Endometrium (tissue), 2 donors: ENCODE data around the gene AGBL4.
A peak's percentile ranks its signal among the peaks of the same experiment; 100 is the strongest.

Source experiments
- FAIRE-seq: peaks from 2 replicates; lab custom pipeline; 2012; peaks lifted over from hg19 to GRCh38; lab: Jason Lieb, UNC
- donor health status: control.
- donor health status: control.

The AGBL4 gene

GRCh38 chr1:48940962-48941732, 1082.6 kb downstream of the AGBL4 start:
- FAIRE-seq, result no peak

GRCh38 chr1:48940354-48940753, 1083.4 kb downstream of the AGBL4 start:
- FAIRE-seq, result no peak

GRCh38 chr1:48939828-48940227, 1083.9 kb downstream of the AGBL4 start:
- FAIRE-seq, result no peak

- no peak for FAIRE-seq
Measured at GRCh38 chr1:48939042-48939441, 1084.7 kb downstream of the AGBL4 start.

- FAIRE-seq, result no peak
Measured at GRCh38 chr1:48937732-48938131, 1086.0 kb downstream of the AGBL4 start.

GRCh38 chr1:48936436-48936835, 1087.3 kb downstream of the AGBL4 start:
- no peak for FAIRE-seq

GRCh38 chr1:48932366-48932765, 1091.4 kb downstream of the AGBL4 start:
- no peak for FAIRE-seq

- FAIRE-seq, result no peak
Measured at GRCh38 chr1:48931506-48932192, 1092.1 kb downstream of the AGBL4 start.

- FAIRE-seq, result no peak
Measured at GRCh38 chr1:48930011-48930410, 1093.7 kb downstream of the AGBL4 start.

- no peak for FAIRE-seq
Measured at GRCh38 chr1:48924099-48924498, 1099.7 kb downstream of the AGBL4 start.

- no peak for FAIRE-seq
Measured at GRCh38 chr1:48923116-48923515, 1100.6 kb downstream of the AGBL4 start.

- FAIRE-seq, result no peak
Measured at GRCh38 chr1:48920851-48921250, 1102.9 kb downstream of the AGBL4 start.

GRCh38 chr1:48917901-48918603, 1105.7 kb downstream of the AGBL4 start:
- no peak for FAIRE-seq

GRCh38 chr1:48917070-48917454, 1106.7 kb downstream of the AGBL4 start:
- peak; percentile 4 for FAIRE-seq

GRCh38 chr1:48916130-48917069, 1107.4 kb downstream of the AGBL4 start:
- no peak for FAIRE-seq

GRCh38 chr1:48908606-48909005, 1115.1 kb downstream of the AGBL4 start:
- FAIRE-seq, result no peak

GRCh38 chr1:48906729-48907128, 1117.0 kb downstream of the AGBL4 start:
- no peak for FAIRE-seq

GRCh38 chr1:48906164-48906563, 1117.6 kb downstream of the AGBL4 start:
- FAIRE-seq, result no peak

GRCh38 chr1:48903291-48903690, 1120.5 kb downstream of the AGBL4 start:
- no peak for FAIRE-seq

- FAIRE-seq, result no peak
Measured at GRCh38 chr1:48898894-48899293, 1124.9 kb downstream of the AGBL4 start.

- no peak for FAIRE-seq
Measured at GRCh38 chr1:48889615-48890014, 1134.1 kb downstream of the AGBL4 start.

GRCh38 chr1:48889082-48889481, 1134.7 kb downstream of the AGBL4 start:
- FAIRE-seq, result no peak
